Measurements from ENCODE around the gene PLCD3.

- TF ChIP-seq CTCF (conservative IDR thresholded peaks at IDR 0.05; ENCODE audit: low read depth, low read length): no peak
- no peak for TF ChIP-seq EZH2phosphoT487 (IDR thresholded peaks at IDR 0.05; ENCODE audit: borderline replicate concordance, low read length)
Observed at GRCh38 chr17:45170931-45171337, 38.6 kb upstream of the PLCD3 start.

Data from PC-3 (cell line).